Measurements from ENCODE around the gene DSCAM. TPM values are rescaled to one million over a fixed set of nuclear protein-coding genes. Genes with fewer than 3 reads are reported as not detected.

Gene DSCAM
- total and polyA plus RNA-seq, 10 of the 15 experiments (the other 5 are each of a cell fraction or from before 2014, with no cell fraction given), result not detected

DNA sequence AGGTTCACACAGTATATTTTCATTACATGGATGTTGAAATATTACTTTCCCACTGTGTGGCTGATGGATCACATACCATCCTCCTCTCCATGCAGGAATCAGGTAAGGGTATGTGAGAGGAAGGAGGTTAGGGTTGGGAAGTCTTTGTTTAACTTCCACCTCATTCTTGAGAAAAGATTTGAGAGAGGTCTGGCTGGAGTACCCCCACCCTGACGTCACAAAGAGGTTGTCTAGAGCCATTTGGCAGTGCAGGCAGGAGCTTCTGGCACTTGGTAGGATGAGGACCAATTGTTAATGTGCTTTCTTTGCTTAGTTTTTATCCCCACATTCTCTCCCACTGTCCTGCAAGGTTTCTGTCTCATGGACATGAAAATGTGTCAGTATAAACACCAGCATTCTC lies 356.6 kb downstream of the DSCAM start (continued):
- no peak for TF ChIP-seq MXI1 (IDR thresholded peaks at IDR 0.05; ENCODE audit: low read depth, low read length)

- DNase-seq (ENCODE audit: low read depth, low spot score) (no peak), ATAC-seq (no peak), FAIRE-seq (no peak)
- Histone ChIP-seq H3K79me2 (ENCODE audit: control insufficient read depth, insufficient read depth, low read length) (no peaks in the 10 kb centered on the region), H3K4me3 (no peak overlapping the region), H3K4me2 (ENCODE audit: control insufficient read depth, insufficient read depth) (no peak overlapping the region), H3K9ac (ENCODE audit: control insufficient read depth, insufficient read depth, low read length) (no peak overlapping the region), H3K27ac (ENCODE audit: control insufficient read depth, insufficient read depth) (no peak overlapping the region), H3K9me3 (replicated peaks; ENCODE audit: control insufficient read depth, insufficient read depth, low read length) (no peaks in the 10 kb centered on the region; the same call in 2 of the 3 replicates), H3K27me3 (replicated peaks in 1 of 2; ENCODE audit: control insufficient read depth in 2 of 2, insufficient read depth in 2 of 2, low read length in 1 of 2) (no peaks in the 10 kb centered on the region), H3K4me1 (ENCODE audit: control insufficient read depth, insufficient read depth, low read length) (no peaks in the 10 kb centered on the region), H3K36me3 (ENCODE audit: control insufficient read depth in 2 of 2, insufficient read depth in 2 of 2, low read length in 1 of 2) (no peaks in the 10 kb centered on the region), H2AFZ (ENCODE audit: control insufficient read depth, low read depth, low read length) (no peak overlapping the region), H4K20me1 (ENCODE audit: control insufficient read depth, insufficient read depth) (no peaks in the 10 kb centered on the region)
- SMC1A ChIA-PET (ENCODE audit: uncharacterized antibody, unreplicated experiment), result no interaction called here
- BruUV-seq (replicated peaks), result no TSS peak
- CTCF ChIA-PET, result no interaction called here
- intact Hi-C loops (cut with micrococcal nuclease; ENCODE audit: unreplicated experiment), result no loop called here
- in situ Hi-C loops (cut with MboI), result no loop called here
- 23% methylated on average over 1 of the region's 1 CpG for WGBS (ENCODE audit: insufficient coverage, insufficient replicate concordance, low lambda C conversion rate, missing lambda C conversion rate)
- TF ChIP-seq, protein P1, sequence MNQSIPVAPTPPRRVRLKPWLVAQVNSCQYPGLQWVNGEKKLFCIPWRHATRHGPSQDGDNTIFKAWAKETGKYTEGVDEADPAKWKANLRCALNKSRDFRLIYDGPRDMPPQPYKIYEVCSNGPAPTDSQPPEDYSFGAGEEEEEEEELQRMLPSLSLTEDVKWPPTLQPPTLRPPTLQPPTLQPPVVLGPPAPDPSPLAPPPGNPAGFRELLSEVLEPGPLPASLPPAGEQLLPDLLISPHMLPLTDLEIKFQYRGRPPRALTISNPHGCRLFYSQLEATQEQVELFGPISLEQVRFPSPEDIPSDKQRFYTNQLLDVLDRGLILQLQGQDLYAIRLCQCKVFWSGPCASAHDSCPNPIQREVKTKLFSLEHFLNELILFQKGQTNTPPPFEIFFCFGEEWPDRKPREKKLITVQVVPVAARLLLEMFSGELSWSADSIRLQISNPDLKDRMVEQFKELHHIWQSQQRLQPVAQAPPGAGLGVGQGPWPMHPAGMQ (IDR thresholded peaks at IDR 0.05; ENCODE audit: borderline replicate concordance), result no peak
- TF ChIP-seq SMAD1 (IDR thresholded peaks at IDR 0.05; ENCODE audit: low read depth, partially characterized antibody), result no peak
- no peak for TF ChIP-seq POLR2AphosphoS2 (IDR thresholded peaks at IDR 0.05; ENCODE audit: low read depth, low read length)
- TF ChIP-seq NFXL1 (IDR thresholded peaks at IDR 0.05; ENCODE audit: borderline replicate concordance), result no peak
- no peak for TF ChIP-seq IKZF1 (conservative IDR thresholded peaks at IDR 0.05)
- no peak for TF ChIP-seq USF1 (IDR thresholded peaks at IDR 0.05; ENCODE audit: borderline replicate concordance, extremely low read length, insufficient read depth, low read depth, low read length)
- no peak for TF ChIP-seq ETV6 (conservative IDR thresholded peaks at IDR 0.05 in 1 of 2, IDR thresholded peaks at IDR 0.05 in 1 of 2; ENCODE audit: borderline replicate concordance in 1 of 2, low read depth in 1 of 2)
- TF ChIP-seq NFYB (IDR thresholded peaks at IDR 0.05; ENCODE audit: insufficient read depth, low read depth, low read length), result no peak
- no peak for TF ChIP-seq KLF5 (IDR thresholded peaks at IDR 0.05; ENCODE audit: partially characterized antibody)
- POLR2A ChIA-PET, result no interaction called here
- RAD21 ChIA-PET (ENCODE audit: unreplicated experiment), result no interaction called here
These were observed 358.0 kb downstream of the DSCAM start for GRCh38 chr21:40489001-40489400.

All from GM12878 (cell line).